DOHH2 (cell line): ENCODE results near the gene SLC6A12.

Experiments
- H3F3A ChIP-seq: fragments of 200-600 bp; sonication (generic), shearing (Covaris generic); 2 replicates; pipeline ENCODE4 v1.6.0; 2016; ENCODE audit warnings: antibody characterized with exemption, mild to moderate bottlenecking; ENCODE audit not compliant: control insufficient read depth, insufficient read depth
- H3K27ac ChIP-seq: fragments of 200-600 bp; sonication (generic); 2 replicates; pipeline ENCODE4 v1.5.1; 2014; ENCODE audit warnings: low read depth, mild to moderate bottlenecking, low read length, moderate library complexity
- H3K27me3 ChIP-seq: fragments of 200-600 bp; sonication (generic); 2 replicates; pipeline ENCODE4 v1.6.1; 2014; ENCODE audit warnings: mild to moderate bottlenecking, low read length, mixed read lengths; ENCODE audit not compliant: control insufficient read depth
- H3K36me3 ChIP-seq: fragments of 200-600 bp; sonication (generic); 2 replicates; pipeline ENCODE4 v1.6.1; 2014; ENCODE audit warnings: mild to moderate bottlenecking, low read length, moderate library complexity, mixed read lengths; ENCODE audit not compliant: control insufficient read depth
- H3K4me1 ChIP-seq: fragments of 200-600 bp; sonication (generic); 2 replicates; pipeline ENCODE4 v1.6.1; 2014; ENCODE audit warnings: mild to moderate bottlenecking, low read length, mixed read lengths; ENCODE audit not compliant: control insufficient read depth
- H3K4me2 ChIP-seq: fragments of 200-600 bp; sonication (generic); 2 replicates; pipeline ENCODE4 v1.6.0; 2014; ENCODE audit warnings: mild to moderate bottlenecking, low read length, moderate library complexity
- H3K4me3 ChIP-seq: fragments of 200-600 bp; sonication (generic); 2 replicates; pipeline ENCODE4 v1.5.1; 2014; ENCODE audit warnings: mild to moderate bottlenecking, low read length, mixed read lengths
- H3K79me2 ChIP-seq: fragments of 200-600 bp; sonication (generic); 2 replicates; pipeline ENCODE4 v1.6.1; 2014; ENCODE audit warnings: mild to moderate bottlenecking, low read length, mixed read lengths; ENCODE audit not compliant: control insufficient read depth
- H3K9me2 ChIP-seq: fragments of 200-600 bp; sonication (generic); replicated peaks from 2 replicates; pipeline ENCODE4 v1.6.1; 2014; ENCODE audit warnings: mild to moderate bottlenecking, low read length, mixed read lengths; ENCODE audit not compliant: control insufficient read depth
- H3K9me3 ChIP-seq: fragments of 200-600 bp; sonication (generic); 2 replicates; pipeline ENCODE4 v1.6.1; 2014; ENCODE audit warnings: antibody characterized with exemption, low read length, mixed read lengths; ENCODE audit not compliant: control insufficient read depth, insufficient read depth
- H4K20me1 ChIP-seq: fragments of 200-600 bp; sonication (generic); 2 replicates; pipeline ENCODE4 v1.6.0; 2014; ENCODE audit warnings: low read depth, mild to moderate bottlenecking, antibody characterized with exemption, low read length, moderate library complexity; ENCODE audit not compliant: control insufficient read depth, insufficient read depth
- CTCF ChIP-seq: fragments of 200-600 bp; sonication (generic); IDR thresholded peaks from one replicate; pipeline ENCODE4 v1.5.1; 2014; ENCODE audit warnings: antibody characterized with exemption, mild to moderate bottlenecking, low read depth, low read length; ENCODE audit not compliant: poor library complexity, severe bottlenecking
- EZH2phosphoT487 ChIP-seq: fragments of 200-600 bp; sonication (generic); IDR thresholded peaks from 2 replicates; pipeline ENCODE4 v1.6.1; 2017; ENCODE audit warnings: borderline replicate concordance, mild to moderate bottlenecking, antibody characterized with exemption, low read length, moderate library complexity, mixed read lengths

Gene SLC6A12

GRCh38 chr12:240566-240965 is 26.6 kb upstream of the SLC6A12 start:
- no peak overlapping the region for H3K4me3 ChIP-seq
- no peaks in the 10 kb centered on the region for H3K79me2 ChIP-seq
- H3K27me3 ChIP-seq = no peaks in the 10 kb centered on the region
- no peak overlapping the region for H3K27ac ChIP-seq
- no peaks in the 10 kb centered on the region for H4K20me1 ChIP-seq
- H3F3A ChIP-seq = no peaks in the 10 kb centered on the region
- no peaks in the 10 kb centered on the region for H3K4me1 ChIP-seq
- no peak overlapping the region for H3K4me2 ChIP-seq
- H3K36me3 ChIP-seq = no peaks in the 10 kb centered on the region
- TF ChIP-seq EZH2phosphoT487 (no peak), CTCF (no peak)
- no peaks in the 10 kb centered on the region for H3K9me2 ChIP-seq
- peaks cover 12% of the 10 kb centered on the region; the same call in 1 of the 2 replicates for H3K9me3 ChIP-seq

GRCh38 chr12:238736-239398 is 24.9 kb upstream of the SLC6A12 start:
- no peaks in the 10 kb centered on the region for H3K9me2 ChIP-seq
- no peaks in the 10 kb centered on the region for H3K36me3 ChIP-seq
- no peaks in the 10 kb centered on the region for H3K27me3 ChIP-seq
- no peak overlapping the region for H3K4me3 ChIP-seq
- H4K20me1 ChIP-seq = no peaks in the 10 kb centered on the region
- peaks cover 16% of the 10 kb centered on the region; the same call in 1 of the 2 replicates for H3K9me3 ChIP-seq
- no peaks in the 10 kb centered on the region for H3K4me1 ChIP-seq
- TF ChIP-seq CTCF = no peak
- TF ChIP-seq EZH2phosphoT487 = no peak
- H3K27ac ChIP-seq = no peak overlapping the region
- no peaks in the 10 kb centered on the region for H3K79me2 ChIP-seq
- H3F3A ChIP-seq = no peaks in the 10 kb centered on the region
- no peak overlapping the region for H3K4me2 ChIP-seq

- Histone ChIP-seq H4K20me1 (no peaks in the 10 kb centered on the region), H3F3A (no peaks in the 10 kb centered on the region), H3K4me1 (no peaks in the 10 kb centered on the region), H3K79me2 (no peaks in the 10 kb centered on the region), H3K27me3 (no peaks in the 10 kb centered on the region), H3K27ac (no peak overlapping the region), H3K9me2 (no peaks in the 10 kb centered on the region), H3K4me2 (no peak overlapping the region), H3K9me3 (peaks cover 16% of the 10 kb centered on the region; the same call in 1 of the 2 replicates), H3K4me3 (no peak overlapping the region), H3K36me3 (no peaks in the 10 kb centered on the region)
- TF ChIP-seq EZH2phosphoT487 = no peak
- no peak for TF ChIP-seq CTCF
Measured at GRCh38 chr12:238116-238515, 24.2 kb upstream of the SLC6A12 start.
